Right lobe of liver (tissue), 6 donors: ENCODE data around the gene TBC1D23. TPM values are rescaled to one million over a fixed set of nuclear protein-coding genes. Genes with fewer than 3 reads are reported as not detected.
"Not testable (repeated sequence)": the region's sequence is repeated elsewhere in the genome, so short reads cannot be mapped to it uniquely, and the experiment has no call there.

Source experiments
- ATAC-seq, 4 donors: fragments of 200-7000 bp; cut with Tn5 transposase; one replicate each; pipeline ENCODE4 v1.9.1; 2020; ENCODE audit warnings: mild to moderate bottlenecking in 4 of 4, moderate library complexity in 4 of 4
- DNase-seq, 3 donors: peaks; one replicate each; pipeline ENCODE4 v3.0.0-alpha.2; 2020
- H3K27ac ChIP-seq, 3 donors: fragments of 200-600 bp; one replicate each; pipeline ENCODE4 v1.8.0; 2022
- H3K27me3 ChIP-seq, 2 donors: fragments of 200-600 bp; one replicate each; pipeline ENCODE4 v1.8.0; 2022
- H3K36me3 ChIP-seq, 4 donors: fragments of 200-600 bp; sonication (generic) in 1 of 4; one replicate each; pipeline versions ENCODE4 v1.5.1 to v1.8.0; 2017 to 2022; ENCODE audit warnings: control low read depth in 1 of 4
- H3K4me1 ChIP-seq, 4 donors: fragments of 200-600 bp; sonication (generic) in 1 of 4; one replicate each; pipeline versions ENCODE4 v1.5.1 to v1.8.0; 2017 to 2022; ENCODE audit warnings: control low read depth in 1 of 4
- H3K4me3 ChIP-seq, 3 donors: fragments of 200-600 bp; one replicate each; pipeline ENCODE4 v1.8.0; 2022
- H3K9me3 ChIP-seq, 4 donors: fragments of 200-600 bp; sonication (generic) in 1 of 4; one replicate each; pipeline versions ENCODE4 v1.5.1 to v1.8.0; 2017 to 2022; ENCODE audit warnings: control low read depth in 1 of 4
- CTCF ChIP-seq, 4 donors: fragments of 200-600 bp in 3 of 4; fragments of 450-650 bp in 1 of 4; IDR thresholded peaks; one replicate each; pipeline versions ENCODE4 v1.5.1 to v1.8.0; 2016 to 2022; ENCODE audit warnings: antibody characterized with exemption in 4 of 4, mild to moderate bottlenecking in 2 of 4
- POLR2A ChIP-seq: fragments of 450-650 bp; IDR thresholded peaks from one replicate; pipeline ENCODE4 v1.6.1; 2017; ENCODE audit warnings: antibody characterized with exemption, mild to moderate bottlenecking
- WGBS: methylation state at CpG from one replicate; pipeline ENCODE4 v1.1.6; 2018; ENCODE audit warnings: low coverage, low lambda C conversion rate; ENCODE audit not compliant: insufficient coverage; ENCODE audit errors: missing lambda C conversion rate; 5-methylcytosine and 5-hydroxymethylcytosine counted together
- intact Hi-C, 2 donors: fragments of 100-400 bp; cut with DNase I; formaldehyde crosslinking; loops; one replicate each; pipeline versions ENCODE4 v1.11.2 to v1.14.1; 2022
- total RNA-seq, 6 experiments: library from RNA; depleted of rRNA in 2 of 6; stranded (reverse); fragments of >200 nt in 2 of 6; fragmentation: NEBNext Ultra II Directional in 3 of 6; extraction: Animal tissue kit (Norgen Biotek cat#: 25700) in 3 of 6; gene quantifications; one replicate each; pipeline versions ENCODE4 v1.1.0 to v1.2.4, GENCODE V29; 2016 to 2023
- donor health status: DM: no; HTN: yes; CAD: no.
- donor health status: DM: no; HTN: no; CAD: no.
- donor health status: DM: no; HTN: no; CAD: no.
- donor health status: DM: no; HTN: yes; CAD: no.
- donor health status: DM: no; HTN: yes; CAD: no.

TBC1D23 gene
- total RNA-seq, 6 experiments from 2014 or later: 13.9 to 26.2 (median 21.5) TPM

- intact Hi-C loops: no loop called here
- TF ChIP-seq CTCF (IDR thresholded peaks at IDR 0.05): no peak
- no peak for TF ChIP-seq POLR2A
- Histone ChIP-seq H3K36me3 (peaks cover 3 to 44% (median 19%) of the 10 kb centered on the region in 4 donors), H3K27ac (peak overlapping the region in 2 of 3 donors; percentile 25 to 77), H3K4me1 (peaks cover 0 to 52% (median 11%) of the 10 kb centered on the region in 4 donors), H3K9me3 (no peaks in the 10 kb centered on the region), H3K27me3 (no peaks in the 10 kb centered on the region), H3K4me3 (no peak overlapping the region)
- 29% methylated on average over 1 of the region's 1 CpG for WGBS
- peak; percentile 50 to 72 (median 58) for ATAC-seq
- DNase-seq: no peak
Measured at GRCh38 chr3:100340527-100340926, 79.7 kb downstream of the TBC1D23 start.

DNA sequence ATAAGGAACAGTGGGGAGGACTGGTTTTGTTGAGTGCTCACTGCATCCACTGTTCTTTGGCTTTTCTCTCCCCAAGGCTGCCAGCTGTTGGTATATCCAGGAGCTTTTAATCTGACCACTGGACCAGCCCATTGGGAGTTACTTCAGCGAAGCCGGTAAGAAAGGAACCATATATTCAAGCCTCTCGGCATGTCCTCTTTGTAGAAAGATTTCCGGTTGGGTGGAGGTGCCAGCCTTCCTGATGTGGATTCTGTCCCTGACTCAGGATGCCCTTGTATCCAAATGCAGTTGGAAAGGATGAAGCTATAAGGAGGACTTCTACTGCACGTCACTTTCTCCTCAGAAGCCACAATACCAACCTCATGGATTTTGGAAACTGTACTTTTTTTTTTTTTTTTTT lies 87.9 kb downstream of the TBC1D23 start:
- no peaks in the 10 kb centered on the region for H3K27me3 ChIP-seq
- peaks cover 5 to 70% (median 30%) of the 10 kb centered on the region in 4 donors for H3K36me3 ChIP-seq

GRCh38 chr3:100351770-100352169 lies 91.0 kb downstream of the TBC1D23 start:
- DNase-seq, H3K9me3 ChIP-seq, H3K4me3 ChIP-seq, H3K27me3 ChIP-seq, ATAC-seq, intact Hi-C loops: not testable (repeated sequence)
- H3K4me1 ChIP-seq: peaks cover 0 to 18% (median 6%) of the 10 kb centered on the region in 4 donors
- H3K36me3 ChIP-seq: peaks cover 0 to 56% (median 25%) of the 10 kb centered on the region in 4 donors
- H3K27ac ChIP-seq: peak overlapping the region in 2 of 3 donors; percentile 75 to 87
- WGBS: no CpG with 5 or more reads among the region's 2 CpGs

More for the DNA sequence above, 87.9 kb downstream of the TBC1D23 start:
- TF ChIP-seq POLR2A (no peak), CTCF (IDR thresholded peaks at IDR 0.05) (no peak)
- DNase-seq (no peak), ATAC-seq (no peak)
- peaks cover 0 to 17% (median 6%) of the 10 kb centered on the region in 4 donors for H3K4me1 ChIP-seq
- no peak overlapping the region for H3K27ac ChIP-seq
- no peak overlapping the region for H3K4me3 ChIP-seq
- WGBS: 86% methylated on average over 4 of the region's 5 CpGs
- intact Hi-C loops: no loop called here
- no peaks in the 10 kb centered on the region for H3K9me3 ChIP-seq

DNA sequence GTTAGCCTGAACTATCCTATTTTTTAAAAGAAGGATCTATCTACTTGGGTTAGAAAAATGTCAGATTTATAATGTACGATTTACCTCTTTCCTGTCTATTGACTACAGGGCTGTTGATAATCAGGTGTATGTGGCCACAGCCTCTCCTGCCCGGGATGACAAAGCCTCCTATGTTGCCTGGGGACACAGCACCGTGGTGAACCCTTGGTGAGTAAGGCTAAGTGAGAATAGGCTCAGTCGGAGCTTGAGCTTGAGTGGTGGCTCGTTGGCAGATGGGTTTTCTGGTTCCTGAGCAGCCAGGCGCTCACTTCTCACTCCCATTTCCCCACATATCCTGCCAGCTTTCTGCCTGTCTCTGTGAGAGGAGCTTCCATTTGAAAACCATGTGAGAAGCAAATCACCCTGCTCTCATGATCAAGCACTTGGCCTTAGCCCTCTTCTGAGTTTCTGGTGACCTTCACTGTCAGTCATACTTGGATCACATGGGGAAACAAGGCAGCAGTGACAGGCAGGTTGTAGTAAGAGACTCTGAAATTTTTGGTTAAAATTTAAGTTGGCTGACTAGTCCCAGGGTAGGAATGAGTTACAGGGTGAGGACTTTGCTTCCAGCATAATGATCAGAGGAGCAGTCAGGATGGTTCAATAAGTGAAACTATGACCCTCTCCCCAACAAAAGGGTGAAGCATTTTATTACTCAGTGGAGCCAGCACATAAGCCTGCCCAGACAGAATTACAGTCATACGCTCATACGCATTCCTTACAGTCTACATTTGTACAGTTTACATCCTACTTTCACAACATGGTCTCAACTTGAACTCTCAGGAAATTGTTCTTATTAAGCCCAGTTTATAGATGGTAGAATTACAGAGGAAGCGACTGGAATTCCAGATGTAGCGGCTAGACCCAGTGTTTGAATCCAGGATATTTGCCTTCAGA lies 91.8 kb downstream of the TBC1D23 start:
- 37% methylated on average over 7 of the region's 10 CpGs for WGBS
- H3K27me3 ChIP-seq: no peaks in the 10 kb centered on the region
- intact Hi-C loops: no loop called here
- peak in 1 of 3 donors; percentile 65 for DNase-seq
- peak overlapping the region in 1 of 3 donors; percentile 3 for H3K4me3 ChIP-seq
- no peak for TF ChIP-seq CTCF (IDR thresholded peaks at IDR 0.05)
- TF ChIP-seq POLR2A: no peak
- H3K36me3 ChIP-seq: peaks cover 0 to 48% (median 24%) of the 10 kb centered on the region in 4 donors
- peak; percentile 87 to 90 (median 89) for ATAC-seq
- H3K4me1 ChIP-seq: peaks cover 0 to 21% (median 6%) of the 10 kb centered on the region in 4 donors
- peak overlapping the region; percentile 12 to 87 (median 75) for H3K27ac ChIP-seq
- H3K9me3 ChIP-seq: no peaks in the 10 kb centered on the region

DNA sequence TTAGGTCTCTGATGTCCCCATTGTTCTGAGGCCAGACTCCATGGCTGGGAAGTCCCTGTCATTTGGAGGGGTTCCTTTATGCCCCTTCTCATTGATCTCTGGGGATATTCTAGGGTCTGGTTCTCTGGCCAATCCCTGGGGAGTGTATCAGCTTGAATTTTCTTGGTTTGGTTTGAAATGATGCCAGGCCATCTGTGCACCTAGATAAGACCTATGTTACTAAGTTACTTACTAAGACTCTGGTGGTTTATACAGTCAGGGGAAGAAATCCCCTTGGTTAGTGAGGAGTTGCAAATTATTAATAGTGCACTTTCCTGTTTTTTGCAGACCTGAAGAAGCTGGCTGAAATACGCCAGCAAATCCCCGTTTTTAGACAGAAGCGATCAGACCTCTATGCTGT lies 94.1 kb downstream of the TBC1D23 start:
- peaks cover 0 to 25% (median 11%) of the 10 kb centered on the region in 4 donors for H3K36me3 ChIP-seq

More for the DNA sequence above, 94.1 kb downstream of the TBC1D23 start:
- TF ChIP-seq CTCF (IDR thresholded peaks at IDR 0.05): no peak
- no peak for TF ChIP-seq POLR2A
- Histone ChIP-seq H3K27ac (no peak overlapping the region), H3K9me3 (no peaks in the 10 kb centered on the region), H3K4me1 (peaks cover 0 to 41% (median 10%) of the 10 kb centered on the region in 4 donors), H3K4me3 (no peak overlapping the region), H3K27me3 (no peaks in the 10 kb centered on the region)
- ATAC-seq (no peak), DNase-seq (no peak)
- intact Hi-C loops: no loop called here
- 91% methylated on average over 3 of the region's 3 CpGs for WGBS
